ENCODE results near the gene JPH3.

JPH3 gene

DNA sequence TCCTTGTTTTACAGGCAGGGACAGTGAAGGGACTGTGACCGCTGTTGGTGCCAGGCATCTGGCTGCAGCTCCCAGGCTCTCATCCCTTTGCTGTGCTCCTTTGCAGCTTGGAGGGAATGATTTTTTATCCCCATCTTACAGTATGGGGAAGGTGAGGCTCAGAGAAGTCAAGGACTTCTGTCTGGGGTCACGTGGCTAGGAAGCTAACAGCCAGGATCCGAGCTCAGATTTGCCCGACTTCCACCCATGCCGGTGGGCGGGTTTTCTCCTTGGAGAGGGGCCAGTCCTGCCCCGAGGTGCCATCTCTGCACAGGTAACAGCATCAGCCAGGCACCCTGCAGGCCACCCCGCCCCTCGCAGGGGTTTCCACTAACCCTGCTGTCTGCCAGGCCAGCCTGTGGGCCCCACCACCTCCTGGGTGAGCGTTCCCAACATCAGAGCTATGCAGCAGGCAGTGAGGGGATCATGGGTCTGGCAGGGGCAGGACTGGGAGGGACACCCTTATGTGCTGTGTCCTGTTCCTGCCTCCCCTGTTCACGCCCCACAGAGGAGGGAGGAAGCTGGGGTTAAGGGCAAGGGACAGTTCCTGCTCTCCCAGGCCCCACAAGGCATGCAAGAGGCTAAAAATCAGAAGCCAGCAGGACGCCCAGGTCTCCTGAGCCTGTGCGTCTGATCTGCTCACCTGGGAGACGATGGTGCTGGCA lies 25.4 kb downstream of the JPH3 start:
- no peak for DNase-seq

DNA sequence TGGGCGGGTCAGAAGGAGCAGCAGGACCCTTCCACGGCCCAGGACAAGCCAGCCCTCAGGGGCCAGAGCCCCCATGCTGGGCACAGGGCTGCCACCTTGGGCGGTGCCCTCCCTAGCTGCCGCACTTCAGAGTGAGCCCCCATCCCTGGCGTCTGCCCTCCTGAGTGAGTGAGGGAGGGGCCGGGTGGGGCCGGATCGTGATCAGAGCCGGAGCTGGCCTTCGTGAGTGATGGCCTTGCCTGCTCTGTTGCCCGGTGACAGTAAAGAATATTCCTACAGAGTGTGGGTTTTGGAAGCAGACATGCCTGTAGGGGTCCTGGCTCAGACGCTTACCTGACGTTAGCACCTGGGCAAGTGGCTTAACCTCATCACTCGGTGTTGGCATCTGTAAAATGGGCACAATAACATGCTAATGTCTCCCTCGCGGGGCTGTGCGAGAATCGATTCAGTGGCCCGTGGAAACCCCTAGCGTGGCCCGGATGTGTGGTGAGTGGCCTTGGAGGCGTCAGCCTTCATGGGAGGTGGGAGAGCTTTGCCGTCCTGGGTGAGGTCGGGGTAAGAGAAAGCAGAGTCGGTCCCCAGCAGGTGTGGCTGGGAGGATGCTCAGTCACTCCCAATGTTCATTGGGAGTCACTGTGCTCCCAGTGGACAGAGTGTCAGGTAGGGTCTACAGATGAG lies 26.1 kb downstream of the JPH3 start:
- no peak for DNase-seq

DNA sequence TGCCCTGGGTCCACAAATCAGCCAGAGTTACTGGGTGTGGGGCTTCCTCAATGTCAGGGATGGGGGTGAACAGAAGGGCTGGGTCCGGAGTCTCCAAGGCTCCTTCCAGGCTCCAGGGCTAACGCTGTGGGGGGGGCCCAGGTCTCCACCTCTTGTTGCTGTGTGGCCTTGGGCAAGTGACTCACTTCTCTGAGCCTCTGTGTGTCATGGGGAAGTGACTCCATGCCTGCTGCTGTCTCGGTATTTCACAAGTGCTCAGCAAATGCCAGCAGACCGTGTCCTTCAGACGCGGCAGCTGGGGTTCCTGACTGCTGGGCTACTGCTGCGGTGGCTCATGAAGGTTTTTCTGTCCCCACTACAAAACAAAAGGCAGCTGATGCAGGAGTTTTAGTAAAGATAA lies 26.6 kb downstream of the JPH3 start:
- peak; percentile 16 to 19 for DNase-seq

DNA sequence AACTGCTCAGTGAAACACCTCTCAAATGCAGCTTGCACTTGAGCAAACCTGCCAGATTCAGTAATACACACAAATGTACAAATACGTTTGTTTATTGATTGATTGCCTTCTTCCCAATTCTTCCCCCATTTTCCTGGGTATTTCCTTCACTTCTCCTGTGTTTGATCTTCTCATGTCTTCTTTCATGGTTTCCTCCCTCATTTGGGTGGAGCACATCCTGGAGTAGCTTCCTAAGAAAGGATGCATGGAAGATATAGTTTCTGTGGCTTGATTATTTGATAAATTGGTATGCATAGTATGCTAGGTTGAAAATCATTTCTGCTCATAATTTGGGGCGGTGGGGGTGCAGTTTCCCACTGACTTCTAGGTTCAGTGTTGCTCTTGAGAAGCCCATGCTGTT lies 28.8 kb downstream of the JPH3 start:
- DNase-seq, result no peak

DNA sequence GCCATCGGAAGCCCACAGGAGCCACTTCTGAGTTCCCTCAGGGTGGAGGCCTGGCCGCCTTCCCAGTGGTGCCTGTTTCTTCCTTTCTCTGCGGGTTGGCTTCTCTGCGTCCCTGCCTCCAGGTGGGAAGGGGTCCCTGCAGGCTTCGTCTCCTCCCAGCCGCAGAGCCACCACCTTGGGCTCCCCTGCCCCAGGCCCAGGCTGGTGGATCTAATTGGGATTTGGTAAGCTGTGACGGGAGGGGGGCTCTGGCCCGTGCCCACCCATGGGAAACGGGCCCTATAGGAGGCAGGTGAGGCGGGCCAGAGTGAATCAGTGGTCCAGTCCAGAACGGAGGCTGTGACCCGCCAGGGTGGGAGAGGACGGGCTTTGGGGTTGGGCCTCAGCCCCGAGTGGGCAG lies 32.1 kb downstream of the JPH3 start:
- DNase-seq, result no peak

DNA sequence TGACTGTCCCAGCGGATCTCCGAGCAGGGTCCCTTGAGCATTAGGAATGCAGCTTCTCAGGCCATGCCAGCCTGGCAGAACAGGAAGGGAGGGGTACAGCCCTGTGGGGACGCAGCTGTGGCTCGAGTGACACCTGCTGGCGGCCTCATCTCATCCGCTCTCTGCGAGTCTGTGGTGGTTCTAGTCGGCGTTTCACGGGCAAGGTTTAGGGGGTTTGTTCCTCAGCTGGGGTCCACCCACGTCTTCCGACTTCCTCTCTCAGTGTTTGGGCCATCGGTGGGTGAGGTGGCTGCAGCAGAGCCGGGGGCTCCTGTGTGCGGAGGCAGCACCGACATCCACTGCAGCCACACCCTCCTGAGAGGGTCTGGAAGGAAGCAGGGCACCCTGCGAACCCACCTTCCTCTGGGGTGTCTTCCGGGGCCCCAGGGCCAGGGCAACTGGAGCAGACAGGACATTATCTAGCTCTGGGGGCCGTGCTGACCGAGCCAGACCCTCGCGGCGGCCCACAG lies 33.3 kb downstream of the JPH3 start:
- DNase-seq, result peak; percentile 49 to 77

DNA sequence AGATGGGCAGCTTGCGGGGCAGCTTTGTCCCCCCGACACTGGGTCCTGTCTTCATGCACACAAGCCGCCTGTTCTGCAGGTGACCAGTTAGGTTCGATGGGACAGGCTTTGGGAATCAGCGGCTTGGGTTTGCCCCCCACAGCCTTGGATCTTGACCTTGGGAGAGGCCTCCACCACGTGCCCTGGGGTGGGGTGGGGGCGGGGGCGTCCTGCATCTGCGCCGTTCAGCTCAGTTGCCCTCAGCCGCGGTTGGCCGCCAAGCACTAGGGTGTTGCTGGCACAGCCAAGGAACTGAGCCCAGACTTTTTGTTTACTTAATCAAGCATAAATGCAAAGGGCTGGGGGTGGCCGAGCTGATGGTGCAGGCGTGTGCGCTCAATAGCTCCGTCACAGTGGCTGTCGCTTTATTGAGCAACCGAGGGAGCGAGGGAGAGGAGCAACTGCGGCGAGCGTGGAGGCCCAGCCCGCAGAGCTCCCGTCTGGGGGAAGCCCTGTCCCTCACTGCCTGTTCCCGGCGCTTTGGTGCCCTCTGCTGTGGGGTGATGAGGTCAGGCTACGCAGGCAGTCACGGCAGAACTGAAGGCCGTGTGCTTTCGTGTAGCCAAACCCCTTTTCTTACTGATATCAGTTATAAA lies 33.9 kb downstream of the JPH3 start:
- peak; percentile 82 to 83 for DNase-seq

DNA sequence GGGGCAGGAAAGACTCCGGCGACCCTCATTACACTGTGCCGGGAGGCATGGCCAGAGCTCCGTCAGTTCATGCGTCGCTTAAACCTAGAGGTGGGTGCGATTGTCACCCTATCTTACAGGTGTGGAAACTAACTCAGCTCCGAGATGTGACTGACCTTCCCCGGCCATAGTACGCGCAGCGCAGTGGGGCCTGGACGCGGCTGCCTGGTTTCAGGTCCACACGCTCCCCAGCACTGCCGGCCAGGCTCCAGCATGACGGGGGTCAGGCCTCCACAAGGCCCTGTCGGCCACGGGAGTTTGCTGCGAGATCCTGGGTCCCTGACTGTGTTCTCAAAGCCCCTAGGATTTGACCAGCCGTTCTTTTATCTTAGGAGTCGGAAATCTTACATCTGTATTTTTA lies 34.4 kb downstream of the JPH3 start:
- DNase-seq, result no peak

DNA sequence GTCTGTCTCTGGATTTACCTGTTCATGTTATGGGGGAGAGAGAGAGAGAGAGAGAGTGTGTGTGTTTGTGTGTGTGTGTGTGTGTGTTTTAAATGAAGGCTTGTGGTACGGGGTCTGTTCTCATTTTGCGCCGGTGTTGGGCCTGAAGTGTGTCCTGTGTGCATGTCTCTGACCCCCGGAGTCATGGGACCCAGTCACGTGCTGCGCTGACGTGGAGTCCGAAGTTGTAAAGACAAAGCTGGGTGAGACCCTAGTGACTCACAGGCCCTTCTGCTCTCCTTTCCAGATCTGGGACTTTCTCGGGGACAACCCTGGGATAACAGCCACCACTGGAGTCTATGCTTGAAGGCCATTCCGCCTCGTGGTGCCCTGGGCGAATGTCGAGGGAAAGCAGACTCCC lies 35.0 kb downstream of the JPH3 start:
- no peak for DNase-seq

DNA sequence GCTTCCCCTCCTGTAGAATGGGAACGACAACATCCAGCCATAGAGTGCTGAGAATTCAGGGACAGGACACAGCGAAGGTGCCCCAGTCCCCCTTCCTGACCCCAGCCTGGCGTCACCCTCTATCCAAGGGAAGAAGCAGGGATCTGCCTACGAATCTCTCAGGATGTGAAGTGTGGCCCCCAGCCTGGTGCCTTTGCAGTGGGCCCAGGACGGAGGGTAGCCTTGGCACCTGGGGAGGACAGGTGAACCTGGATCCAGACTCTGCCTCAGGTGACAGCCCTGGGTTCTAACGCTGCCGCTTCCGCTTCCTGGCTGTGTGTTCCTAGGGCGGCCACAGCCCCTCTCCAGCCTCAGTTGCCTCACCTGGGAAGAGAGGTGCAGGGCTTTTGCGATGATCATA lies 36.4 kb downstream of the JPH3 start:
- no peak for DNase-seq

DNA sequence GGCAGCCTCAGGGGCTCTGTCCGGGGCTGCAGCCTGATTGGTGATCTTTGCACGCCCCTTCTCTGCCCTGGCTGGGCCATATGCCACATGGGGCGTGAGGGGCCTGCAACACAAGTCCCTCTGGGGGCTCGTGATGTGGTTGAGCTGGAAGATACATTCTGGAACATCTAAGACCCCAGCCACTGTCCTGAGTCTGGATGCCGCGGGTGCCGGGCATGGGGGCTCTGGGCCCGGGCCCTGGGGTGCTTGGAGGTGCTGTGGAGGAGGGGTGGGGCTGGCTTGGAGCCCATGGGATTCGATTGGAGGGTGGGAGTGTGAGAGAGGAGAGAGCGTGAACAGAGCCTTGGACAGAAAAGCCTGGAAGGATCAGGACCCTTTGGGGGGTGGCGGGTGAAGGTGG lies 39.4 kb downstream of the JPH3 start:
- DNase-seq, result no peak

DNA sequence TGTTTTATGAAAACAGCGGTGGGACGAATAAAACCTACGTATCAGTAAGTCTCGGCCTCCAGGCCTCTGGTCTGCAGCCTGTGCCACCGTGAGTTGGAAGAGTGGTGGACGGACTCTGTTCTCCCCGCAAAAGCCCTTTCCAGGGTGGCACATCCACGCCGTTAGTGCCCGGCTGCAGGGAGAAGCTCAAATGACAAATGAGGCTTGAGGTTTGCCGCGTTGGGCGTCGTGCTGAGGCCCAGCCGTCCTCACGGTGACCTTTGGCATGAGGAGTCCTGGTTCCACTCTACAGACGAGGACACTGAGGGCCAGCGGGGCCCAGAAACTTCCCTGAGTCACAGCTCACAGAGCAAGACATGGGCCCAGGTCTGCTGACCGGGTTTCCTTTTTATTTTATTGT lies 40.2 kb downstream of the JPH3 start:
- no peak for DNase-seq

DNA sequence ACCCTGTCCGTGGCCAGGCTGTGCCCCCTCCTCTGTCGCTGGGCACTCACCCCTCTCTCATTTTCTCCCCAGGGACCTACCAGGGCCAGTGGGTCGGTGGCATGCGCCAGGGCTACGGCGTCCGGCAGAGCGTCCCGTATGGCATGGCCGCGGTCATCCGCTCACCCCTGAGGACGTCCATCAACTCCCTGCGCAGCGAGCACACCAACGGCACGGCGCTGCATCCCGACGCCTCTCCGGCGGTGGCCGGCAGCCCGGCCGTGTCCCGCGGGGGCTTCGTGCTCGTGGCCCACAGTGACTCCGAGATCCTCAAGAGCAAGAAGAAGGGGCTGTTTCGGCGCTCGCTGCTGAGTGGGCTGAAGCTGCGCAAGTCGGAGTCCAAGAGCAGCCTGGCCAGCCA lies 41.9 kb downstream of the JPH3 start:
- no peak for DNase-seq

DNA sequence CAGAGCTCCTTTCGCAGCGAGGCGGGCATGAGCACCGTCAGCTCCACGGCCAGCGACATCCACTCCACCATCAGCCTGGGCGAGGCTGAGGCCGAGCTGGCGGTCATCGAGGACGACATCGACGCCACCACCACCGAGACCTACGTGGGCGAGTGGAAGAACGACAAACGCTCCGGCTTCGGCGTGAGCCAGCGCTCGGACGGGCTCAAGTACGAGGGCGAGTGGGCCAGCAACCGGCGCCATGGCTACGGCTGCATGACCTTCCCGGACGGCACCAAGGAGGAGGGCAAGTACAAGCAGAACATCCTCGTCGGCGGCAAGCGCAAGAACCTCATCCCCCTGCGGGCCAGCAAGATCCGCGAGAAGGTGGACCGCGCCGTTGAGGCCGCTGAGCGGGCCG lies 42.3 kb downstream of the JPH3 start:
- DNase-seq, result no peak

DNA sequence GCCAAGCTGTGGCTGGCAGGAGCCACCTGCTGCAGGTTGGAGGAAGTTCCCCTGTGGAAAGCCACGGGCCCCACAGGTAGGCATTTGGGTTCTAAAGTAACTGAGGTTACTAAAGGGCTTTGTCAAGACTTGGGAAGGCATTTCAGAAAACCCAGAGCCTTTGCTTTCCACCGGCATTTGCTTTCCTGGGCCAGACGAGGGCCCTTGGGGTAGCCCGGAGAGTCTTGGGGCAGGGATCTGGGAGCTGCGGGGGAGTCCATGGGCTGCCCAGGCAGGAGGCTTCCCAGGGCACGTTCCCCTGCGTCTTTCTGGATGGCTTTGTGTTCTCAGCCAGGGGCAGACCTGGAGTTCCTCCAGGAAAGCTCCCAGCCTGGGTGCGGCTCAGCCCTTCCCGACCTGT lies 43.5 kb downstream of the JPH3 start:
- no peak for DNase-seq

DNA sequence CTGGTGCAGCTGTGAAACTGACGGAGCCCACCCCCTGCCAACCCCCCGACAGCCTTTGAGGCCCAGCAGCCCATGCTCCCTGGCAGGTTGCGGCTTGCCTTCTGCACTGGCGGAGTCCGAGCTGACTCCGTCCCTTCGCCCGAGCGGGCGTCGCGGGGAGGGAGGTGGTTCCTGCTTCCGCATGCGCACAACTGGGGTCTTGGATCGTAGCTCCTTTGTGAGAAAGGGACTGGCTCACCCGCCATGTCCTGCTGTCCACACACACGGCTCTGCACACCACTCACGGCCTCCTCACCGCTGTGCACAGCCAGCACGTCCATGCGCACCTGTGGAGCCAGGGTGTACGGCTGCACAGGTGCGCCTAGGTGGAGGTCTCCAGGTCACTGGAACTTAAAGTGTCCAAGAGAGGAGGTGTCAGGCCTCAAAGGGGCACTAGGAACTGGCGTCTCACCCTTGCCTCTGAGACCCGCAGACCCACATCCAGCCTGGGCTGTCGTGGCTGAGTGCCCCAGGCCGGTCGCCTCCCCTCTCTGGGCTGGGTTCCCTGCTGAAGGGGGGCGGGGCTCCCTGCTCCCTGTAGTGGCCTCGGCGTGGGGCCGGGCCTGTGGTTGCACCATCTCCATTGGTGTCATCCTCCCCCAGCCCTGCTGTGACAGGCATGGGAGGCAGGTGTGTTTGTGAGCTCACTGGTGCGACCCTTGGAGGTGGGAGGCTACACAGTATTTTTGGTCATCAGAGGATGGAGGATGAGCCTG lies 45.3 kb downstream of the JPH3 start:
- no peak for DNase-seq

DNA sequence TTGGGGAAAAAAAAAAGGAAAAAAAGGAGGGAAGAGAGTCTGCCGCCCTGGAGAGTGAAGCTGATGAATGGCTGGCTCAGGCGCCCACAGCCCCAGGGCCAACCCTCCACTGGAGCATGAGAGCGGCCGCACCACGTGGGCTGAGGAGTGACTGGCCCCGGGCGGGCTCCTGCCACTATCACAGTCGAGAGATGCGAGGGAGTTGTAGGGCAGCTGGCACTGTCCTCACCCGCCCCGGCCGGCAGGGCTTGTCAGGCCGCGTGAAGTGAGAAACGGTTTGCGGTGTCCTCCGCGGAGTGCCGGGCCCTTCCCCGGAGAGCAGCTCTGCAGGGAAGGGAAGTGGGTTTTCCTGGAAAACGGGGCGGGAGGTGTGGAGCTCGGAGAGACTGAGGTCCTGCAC lies 45.9 kb downstream of the JPH3 start:
- DNase-seq, result no peak

DNA sequence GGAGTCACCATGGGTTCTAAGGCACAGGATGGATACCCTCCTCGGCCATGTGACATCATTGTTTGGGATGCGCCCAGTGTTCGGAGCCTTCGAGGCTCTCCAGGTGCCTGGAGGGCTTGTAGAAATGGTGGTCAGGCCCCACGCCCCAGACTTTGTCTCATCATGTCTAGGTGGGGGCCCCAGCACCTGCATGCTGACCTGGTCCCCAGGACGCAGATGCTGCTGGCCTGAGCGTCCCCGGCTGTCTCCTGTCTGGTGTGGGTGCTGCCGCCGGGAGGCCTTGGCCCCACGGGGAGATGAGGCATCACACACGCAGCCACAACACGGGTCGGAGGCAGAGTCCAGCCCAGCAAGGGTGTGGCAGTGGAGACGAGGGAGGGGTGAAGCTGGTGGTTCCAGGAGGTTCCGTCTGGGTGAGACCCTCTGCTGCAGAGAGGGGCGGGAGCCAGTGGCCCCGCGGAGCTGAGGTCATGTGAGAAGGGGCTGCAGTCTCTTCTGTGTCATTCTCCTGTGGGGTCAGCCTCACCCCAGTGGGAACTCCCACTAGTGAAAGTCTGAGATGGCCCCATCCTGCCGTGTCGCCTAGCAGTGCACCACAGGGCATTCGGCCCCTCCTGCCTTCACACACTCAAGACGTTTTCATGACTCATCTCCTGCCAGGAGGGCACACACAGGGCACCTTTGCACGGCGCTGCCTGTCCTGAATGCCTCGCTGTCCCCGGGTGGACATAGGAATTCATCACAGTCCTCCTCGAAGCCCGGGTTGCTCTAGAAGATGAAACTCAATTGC lies 46.6 kb downstream of the JPH3 start:
- no peak for DNase-seq

DNA sequence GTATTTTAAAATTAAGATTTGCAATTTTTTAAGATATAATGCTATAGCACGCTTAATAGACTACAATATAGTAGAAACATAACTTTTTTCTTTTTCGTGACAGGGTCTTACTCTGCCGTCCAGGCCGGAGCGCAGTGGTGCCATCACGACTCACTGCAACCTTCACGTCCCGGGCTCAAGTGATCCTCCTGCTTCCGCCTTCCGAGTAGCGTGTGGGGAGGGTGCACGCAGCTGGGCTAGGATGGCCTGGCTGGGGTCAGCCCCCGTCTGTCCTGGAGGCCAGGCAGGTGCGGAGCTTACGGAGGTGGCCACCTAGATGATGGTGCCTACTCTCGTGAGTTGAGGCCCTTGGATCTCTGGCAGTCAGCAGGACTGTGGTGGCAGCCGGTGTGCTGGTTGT lies 50.1 kb downstream of the JPH3 start:
- no peak for DNase-seq

DNA sequence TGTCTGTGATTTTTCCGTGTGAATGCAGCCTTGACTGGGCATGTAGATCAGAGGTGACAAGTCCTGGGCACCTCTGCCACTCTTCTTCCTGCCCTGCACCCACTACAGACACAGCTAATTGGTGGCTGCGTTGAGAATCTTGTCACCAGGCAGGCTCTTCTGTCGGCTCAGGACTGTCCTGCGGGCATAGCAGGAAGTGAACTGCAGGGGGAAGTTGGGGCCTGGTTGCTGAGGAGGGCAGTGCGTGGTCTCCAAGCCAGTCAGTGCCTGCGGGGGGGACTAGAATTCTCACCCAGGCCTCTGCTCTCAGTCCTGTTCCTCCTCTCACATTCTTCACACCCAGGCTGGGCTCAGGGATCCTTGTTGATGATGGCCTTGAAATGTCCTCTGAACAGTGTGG lies 50.5 kb downstream of the JPH3 start:
- DNase-seq, result no peak

DNA sequence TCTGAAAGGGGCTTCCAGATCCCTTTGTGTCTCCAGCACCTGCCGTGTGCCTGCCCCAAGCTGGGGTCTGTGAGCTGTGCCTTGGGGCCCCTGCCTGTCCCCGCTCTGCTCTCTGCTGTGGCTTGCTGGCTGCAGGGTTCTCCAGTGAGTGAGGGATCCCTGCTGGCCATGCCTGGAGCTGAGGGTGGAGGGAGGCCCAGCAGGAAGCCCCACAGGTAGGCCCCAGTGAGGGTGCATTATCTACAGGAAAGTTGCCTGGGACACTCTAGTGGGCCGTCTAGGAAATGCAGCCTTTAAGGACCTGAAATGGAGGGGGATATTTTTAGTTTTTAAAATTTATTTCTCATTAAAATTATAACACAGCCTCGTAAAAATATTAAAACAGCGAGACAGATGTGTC lies 50.9 kb downstream of the JPH3 start:
- peak; percentile 25 to 46 for DNase-seq

DNA sequence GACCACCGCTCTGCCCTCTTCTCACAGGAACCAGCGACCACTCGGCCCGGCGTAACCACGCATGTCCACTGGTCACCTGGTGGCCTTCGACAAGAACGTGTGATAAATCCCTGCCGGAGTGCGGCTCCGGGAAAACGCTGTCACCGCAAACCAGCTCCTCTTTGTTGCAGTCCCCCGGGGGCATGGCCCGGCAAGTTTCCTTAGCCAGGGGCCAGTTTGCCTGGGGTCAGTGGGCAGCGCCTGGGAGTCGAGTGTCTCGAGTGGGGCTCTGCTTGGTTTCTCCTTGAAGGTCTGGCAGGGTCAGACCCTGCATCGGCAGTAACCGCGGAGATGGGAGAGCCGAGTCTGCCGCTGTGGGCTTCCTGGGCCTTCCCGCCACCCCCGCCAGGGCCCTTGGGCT lies 52.5 kb downstream of the JPH3 start:
- no peak for DNase-seq

DNA sequence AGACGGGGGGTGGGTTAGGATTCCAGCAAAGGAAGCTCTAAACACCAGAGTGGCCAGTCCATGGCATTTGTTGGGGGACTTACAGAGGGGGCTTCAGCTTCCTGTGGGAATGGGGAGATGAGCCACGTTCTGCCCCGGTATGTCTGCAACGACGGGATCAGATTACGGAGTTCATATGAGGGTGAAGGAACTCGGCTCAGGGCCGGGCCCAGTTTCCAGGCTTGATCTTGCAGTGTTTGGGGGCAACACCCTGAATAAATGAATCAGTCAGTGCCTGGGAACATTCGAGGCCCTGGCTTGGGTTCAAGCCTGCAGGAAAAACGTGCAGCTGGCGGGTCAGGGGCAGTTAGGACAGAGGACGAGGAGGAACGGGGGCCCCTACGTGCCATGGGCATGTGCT lies 54.0 kb downstream of the JPH3 start:
- DNase-seq, result no peak
